ENCODE data around the gene ABAT.
A peak's percentile ranks its signal among the peaks of the same experiment; 100 is the strongest.

The ABAT gene

DNA sequence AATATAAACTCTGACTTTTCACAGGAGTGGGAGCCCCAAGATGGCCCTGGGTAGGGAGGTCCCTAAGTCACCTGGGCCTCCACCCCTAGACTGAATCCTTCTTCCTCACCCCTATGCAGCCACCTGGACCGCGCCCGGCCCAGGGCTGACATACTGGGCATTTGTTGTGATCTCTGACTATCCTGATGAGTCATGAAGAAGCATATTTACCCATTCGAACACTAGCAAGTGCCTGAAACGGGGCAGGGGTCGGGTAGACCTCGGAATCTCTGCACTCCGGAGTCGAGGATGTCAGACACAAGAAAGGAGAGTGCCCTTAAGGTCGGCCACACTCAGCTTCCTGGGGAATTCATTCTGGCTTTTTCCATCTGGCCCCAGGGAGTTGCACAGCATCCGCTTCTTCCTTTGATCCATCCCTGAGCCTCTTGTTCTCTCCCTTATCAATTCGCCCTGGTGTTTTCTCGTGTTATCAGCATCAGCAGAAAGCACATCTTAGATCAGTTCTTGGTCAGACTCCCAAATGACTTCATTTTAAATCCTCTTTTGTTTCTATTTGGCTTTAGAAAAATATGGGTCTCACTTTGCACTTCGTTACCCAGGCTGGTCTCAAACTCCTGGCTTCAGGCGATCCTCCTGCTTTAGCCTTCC, 42.5 kb upstream of the ABAT start:
- TF ChIP-seq ZFX (IDR thresholded peaks at IDR 0.05; ENCODE audit: borderline replicate concordance) = no peak
- TF ChIP-seq, protein P1, sequence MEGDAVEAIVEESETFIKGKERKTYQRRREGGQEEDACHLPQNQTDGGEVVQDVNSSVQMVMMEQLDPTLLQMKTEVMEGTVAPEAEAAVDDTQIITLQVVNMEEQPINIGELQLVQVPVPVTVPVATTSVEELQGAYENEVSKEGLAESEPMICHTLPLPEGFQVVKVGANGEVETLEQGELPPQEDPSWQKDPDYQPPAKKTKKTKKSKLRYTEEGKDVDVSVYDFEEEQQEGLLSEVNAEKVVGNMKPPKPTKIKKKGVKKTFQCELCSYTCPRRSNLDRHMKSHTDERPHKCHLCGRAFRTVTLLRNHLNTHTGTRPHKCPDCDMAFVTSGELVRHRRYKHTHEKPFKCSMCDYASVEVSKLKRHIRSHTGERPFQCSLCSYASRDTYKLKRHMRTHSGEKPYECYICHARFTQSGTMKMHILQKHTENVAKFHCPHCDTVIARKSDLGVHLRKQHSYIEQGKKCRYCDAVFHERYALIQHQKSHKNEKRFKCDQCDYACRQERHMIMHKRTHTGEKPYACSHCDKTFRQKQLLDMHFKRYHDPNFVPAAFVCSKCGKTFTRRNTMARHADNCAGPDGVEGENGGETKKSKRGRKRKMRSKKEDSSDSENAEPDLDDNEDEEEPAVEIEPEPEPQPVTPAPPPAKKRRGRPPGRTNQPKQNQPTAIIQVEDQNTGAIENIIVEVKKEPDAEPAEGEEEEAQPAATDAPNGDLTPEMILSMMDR (IDR thresholded peaks at IDR 0.05) = no peak

DNA sequence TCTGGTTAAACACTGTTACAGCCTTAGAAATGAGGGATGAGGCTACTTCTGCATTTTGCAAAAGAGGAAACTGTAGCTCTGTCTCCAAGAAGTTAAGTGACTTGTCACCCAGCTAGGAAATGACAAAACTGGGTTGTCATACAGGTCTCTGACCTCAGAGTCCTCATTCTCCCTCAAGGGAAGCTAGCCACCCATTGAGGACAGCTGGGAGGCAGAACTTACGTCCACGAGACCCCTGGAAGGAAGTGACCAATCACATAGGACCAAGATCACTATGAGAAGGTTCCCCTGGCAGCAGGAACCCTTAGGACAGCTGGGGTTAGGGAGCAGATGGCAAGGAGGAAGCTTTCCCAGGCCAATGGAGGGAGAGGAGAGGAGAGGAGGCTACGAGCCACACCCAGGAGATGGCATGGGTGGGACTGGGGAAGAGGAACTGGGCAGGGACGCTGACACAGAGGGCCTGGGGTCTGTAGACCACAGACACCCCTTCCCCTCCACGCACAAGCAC, 41.7 kb upstream of the ABAT start:
- no peak overlapping the region for H3K27ac ChIP-seq
- no peak for TF ChIP-seq ZFX (IDR thresholded peaks at IDR 0.05; ENCODE audit: borderline replicate concordance)
- TF ChIP-seq, protein P1 (IDR thresholded peaks at IDR 0.05) = no peak

More for the DNA sequence above, 42.5 kb upstream of the ABAT start:
- no peak overlapping the region for H3K27ac ChIP-seq

DNA sequence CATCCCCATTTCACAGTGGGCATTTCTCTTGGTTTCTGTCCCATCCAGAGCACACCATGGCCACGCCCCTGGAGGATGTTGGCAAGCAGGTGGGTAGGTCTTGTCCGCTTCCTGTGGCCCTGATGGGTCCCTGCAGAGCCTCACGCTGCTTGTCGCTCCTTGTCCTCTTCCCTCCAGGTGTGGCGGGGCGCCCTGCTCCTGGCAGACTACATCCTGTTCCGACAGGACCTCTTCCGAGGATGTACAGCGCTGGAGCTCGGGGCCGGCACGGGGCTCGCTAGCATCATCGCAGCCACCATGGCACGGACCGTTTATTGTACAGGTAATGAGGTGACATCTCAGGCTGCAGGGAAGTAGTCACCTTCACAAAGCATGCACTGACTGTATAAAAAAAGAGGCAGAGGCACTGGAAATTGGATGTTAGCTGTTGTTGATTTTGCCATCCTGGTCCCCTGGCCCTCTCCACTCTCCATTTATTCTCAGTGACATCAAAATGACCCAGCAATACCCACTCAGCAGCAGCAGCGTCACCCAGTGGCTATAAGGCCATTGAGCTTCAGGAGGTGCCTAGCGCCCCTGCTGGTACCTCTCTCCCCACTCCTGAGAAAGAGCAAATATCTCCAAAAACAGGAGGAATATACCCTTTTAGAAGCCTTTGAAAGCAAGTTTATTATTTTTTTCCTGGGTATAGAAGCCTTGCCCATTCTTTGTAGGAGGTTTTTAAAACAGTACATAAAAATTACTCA, 39.3 kb upstream of the ABAT start:
- TF ChIP-seq, protein P1 (IDR thresholded peaks at IDR 0.05) = peak; percentile 38
- TF ChIP-seq ZFX (IDR thresholded peaks at IDR 0.05; ENCODE audit: borderline replicate concordance) = no peak

DNA sequence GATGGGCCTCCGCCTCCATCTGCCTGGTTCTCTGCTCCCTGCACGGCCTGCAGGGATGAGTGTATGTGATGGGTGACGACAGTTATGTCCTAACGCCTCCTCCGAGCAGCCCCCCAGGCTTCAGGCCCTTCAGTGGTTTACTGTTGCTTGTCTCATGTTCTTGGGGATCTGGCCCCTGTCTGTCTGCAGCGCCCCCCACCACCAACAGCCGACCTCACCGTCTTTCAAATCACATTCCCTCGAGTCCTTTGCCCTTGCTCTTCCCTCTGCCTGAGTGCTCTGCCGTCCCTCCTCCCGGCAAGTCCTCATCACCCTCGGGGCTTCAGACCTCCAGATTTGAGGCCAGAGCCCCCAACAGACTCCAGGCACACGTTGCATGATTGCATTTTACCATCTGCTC, 34.7 kb upstream of the ABAT start:
- H3K27ac ChIP-seq = no peak overlapping the region
- TF ChIP-seq, protein P1 (IDR thresholded peaks at IDR 0.05) = no peak

More for the DNA sequence above, 39.3 kb upstream of the ABAT start:
- H3K27ac ChIP-seq = no peak overlapping the region

DNA sequence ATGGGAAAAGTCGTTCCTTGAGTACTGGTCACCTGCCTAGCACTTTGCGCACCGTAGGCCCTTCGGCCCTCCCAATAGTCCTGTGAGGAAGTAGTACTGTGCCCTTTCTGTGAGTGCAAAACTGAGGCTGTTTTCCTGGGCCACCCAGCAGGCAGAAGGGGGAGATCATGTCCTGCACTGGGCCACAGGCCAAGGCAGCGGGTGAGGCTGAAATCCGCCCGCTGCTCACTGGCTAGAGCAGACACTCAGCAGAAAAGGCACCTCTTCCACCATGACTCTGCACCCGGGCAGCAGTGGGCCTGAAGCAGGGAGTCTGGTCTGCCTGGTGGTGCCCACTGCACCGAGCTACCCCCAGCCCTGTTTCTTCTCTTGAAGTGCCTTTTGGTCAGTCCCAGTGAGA, 32.7 kb upstream of the ABAT start:
- TF ChIP-seq, protein P1 (IDR thresholded peaks at IDR 0.05) = no peak
- no peak for TF ChIP-seq ZFX (IDR thresholded peaks at IDR 0.05; ENCODE audit: borderline replicate concordance)

DNA sequence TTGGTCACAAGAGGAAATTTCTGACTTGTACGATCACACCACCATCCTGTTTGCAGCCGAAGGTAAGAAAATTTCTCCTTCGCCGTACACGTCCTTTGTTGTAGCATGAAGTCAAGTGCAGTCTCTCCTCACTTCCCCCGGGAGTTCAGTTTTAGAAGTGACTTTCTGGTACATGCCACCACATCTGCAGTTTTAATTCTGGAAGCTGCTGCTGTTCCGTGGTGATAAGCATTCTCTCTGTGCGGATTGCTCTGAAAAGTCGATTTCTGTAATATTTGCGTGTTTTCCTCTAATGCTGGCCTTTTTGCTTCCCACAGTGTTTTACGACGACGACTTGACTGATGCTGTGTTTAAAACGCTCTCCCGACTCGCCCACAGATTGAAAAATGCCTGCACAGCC, 32.3 kb upstream of the ABAT start:
- TF ChIP-seq ZFX (IDR thresholded peaks at IDR 0.05; ENCODE audit: borderline replicate concordance) = no peak
- TF ChIP-seq, protein P1 (IDR thresholded peaks at IDR 0.05) = no peak
- H3K27ac ChIP-seq = no peak overlapping the region

More for the DNA sequence above, 32.7 kb upstream of the ABAT start:
- H3K27ac ChIP-seq = no peak overlapping the region
